Neural progenitor cell (in vitro differentiated cells): ENCODE measurements around the gene TDRD9.

Experiments
- EZH2 ChIP-seq: fragments of 200-600 bp; sonication (generic); IDR thresholded peaks from 2 replicates; pipeline ENCODE4 v1.6.1; 2017; ENCODE audit warnings: antibody characterized with exemption, mild to moderate bottlenecking, moderate library complexity
- EZH2phosphoT487 ChIP-seq: fragments of 200-600 bp; sonication (generic); IDR thresholded peaks from 2 replicates; pipeline ENCODE4 v1.6.1; 2017; ENCODE audit warnings: antibody characterized with exemption
- TF ChIP-seq, protein P1 (sequence below): fragments of 200-600 bp; sonication (generic); IDR thresholded peaks from 2 replicates; pipeline ENCODE4 v1.5.1; 2017; ENCODE audit warnings: antibody characterized with exemption, mild to moderate bottlenecking

- TF ChIP-seq, protein P1, sequence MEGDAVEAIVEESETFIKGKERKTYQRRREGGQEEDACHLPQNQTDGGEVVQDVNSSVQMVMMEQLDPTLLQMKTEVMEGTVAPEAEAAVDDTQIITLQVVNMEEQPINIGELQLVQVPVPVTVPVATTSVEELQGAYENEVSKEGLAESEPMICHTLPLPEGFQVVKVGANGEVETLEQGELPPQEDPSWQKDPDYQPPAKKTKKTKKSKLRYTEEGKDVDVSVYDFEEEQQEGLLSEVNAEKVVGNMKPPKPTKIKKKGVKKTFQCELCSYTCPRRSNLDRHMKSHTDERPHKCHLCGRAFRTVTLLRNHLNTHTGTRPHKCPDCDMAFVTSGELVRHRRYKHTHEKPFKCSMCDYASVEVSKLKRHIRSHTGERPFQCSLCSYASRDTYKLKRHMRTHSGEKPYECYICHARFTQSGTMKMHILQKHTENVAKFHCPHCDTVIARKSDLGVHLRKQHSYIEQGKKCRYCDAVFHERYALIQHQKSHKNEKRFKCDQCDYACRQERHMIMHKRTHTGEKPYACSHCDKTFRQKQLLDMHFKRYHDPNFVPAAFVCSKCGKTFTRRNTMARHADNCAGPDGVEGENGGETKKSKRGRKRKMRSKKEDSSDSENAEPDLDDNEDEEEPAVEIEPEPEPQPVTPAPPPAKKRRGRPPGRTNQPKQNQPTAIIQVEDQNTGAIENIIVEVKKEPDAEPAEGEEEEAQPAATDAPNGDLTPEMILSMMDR: no peak
- TF ChIP-seq EZH2phosphoT487: no peak
- TF ChIP-seq EZH2: no peak
Measured at GRCh38 chr14:103898204-103898603, 30.1 kb upstream of the TDRD9 start.
